Putamen (tissue), 1 donor: ENCODE measurements around the gene S1PR1.

Source experiments
- DNase-seq: peaks from one replicate; pipeline ENCODE4 v3.0.0-alpha.2; 2016; ENCODE audit warnings: low spot score

The S1PR1 gene

GRCh38 chr1:101245246-101245927 is 8.6 kb downstream of the S1PR1 start:
- DNase-seq = no peak

- DNase-seq = no peak
These were observed 10.8 kb downstream of the S1PR1 start for GRCh38 chr1:101247404-101248287.

- DNase-seq = no peak
These were observed 13.4 kb downstream of the S1PR1 start for GRCh38 chr1:101250222-101250621.

GRCh38 chr1:101250656-101251272 is 13.9 kb downstream of the S1PR1 start:
- no peak for DNase-seq

GRCh38 chr1:101251504-101251903 is 14.7 kb downstream of the S1PR1 start:
- DNase-seq = no peak

- DNase-seq = no peak
These were observed 17.3 kb downstream of the S1PR1 start for GRCh38 chr1:101253976-101254674.

GRCh38 chr1:101257500-101258325 is 20.9 kb downstream of the S1PR1 start:
- no peak for DNase-seq

GRCh38 chr1:101259744-101260148 is 22.9 kb downstream of the S1PR1 start:
- no peak for DNase-seq

GRCh38 chr1:101260556-101261350 is 23.9 kb downstream of the S1PR1 start:
- no peak for DNase-seq

GRCh38 chr1:101261623-101262022 is 24.8 kb downstream of the S1PR1 start:
- DNase-seq = no peak

- no peak for DNase-seq
These were observed 25.2 kb downstream of the S1PR1 start for GRCh38 chr1:101262060-101262459.

- no peak for DNase-seq
These were observed 26.0 kb downstream of the S1PR1 start for GRCh38 chr1:101262630-101263348.

- no peak for DNase-seq
These were observed 27.9 kb downstream of the S1PR1 start for GRCh38 chr1:101264697-101265096.

- DNase-seq = no peak
These were observed 28.9 kb downstream of the S1PR1 start for GRCh38 chr1:101265684-101266083.

- DNase-seq = no peak
These were observed 30.3 kb downstream of the S1PR1 start for GRCh38 chr1:101267082-101267481.

GRCh38 chr1:101268893-101269292 is 32.1 kb downstream of the S1PR1 start:
- DNase-seq = no peak

GRCh38 chr1:101275672-101276071 is 38.9 kb downstream of the S1PR1 start:
- DNase-seq = no peak

- DNase-seq = no peak
These were observed 40.0 kb downstream of the S1PR1 start for GRCh38 chr1:101276818-101277217.

- no peak for DNase-seq
These were observed 41.4 kb downstream of the S1PR1 start for GRCh38 chr1:101278238-101278637.

- no peak for DNase-seq
These were observed 42.0 kb downstream of the S1PR1 start for GRCh38 chr1:101278845-101279244.
